ENCODE results near the gene PRKACG.

The PRKACG gene

DNA sequence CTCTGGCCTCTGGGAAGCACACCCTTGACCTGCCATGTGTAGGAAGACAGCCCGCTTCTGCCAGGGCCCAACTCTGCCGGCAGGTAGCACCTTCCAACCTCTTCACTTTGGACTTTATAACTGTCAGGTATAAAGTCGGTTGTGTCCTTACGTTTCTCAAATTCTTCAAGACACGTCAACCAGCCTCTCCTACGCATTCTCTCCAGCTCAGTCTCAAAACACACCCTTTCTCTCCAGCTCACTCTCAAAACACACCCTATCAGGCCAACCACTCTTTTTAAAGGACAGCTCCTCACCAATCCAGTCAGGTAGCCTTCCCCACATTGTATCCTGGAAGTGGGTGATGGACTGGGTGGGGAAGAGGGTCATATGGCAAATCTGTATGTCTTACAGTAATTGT lies 35.2 kb upstream of the PRKACG start:
- TF ChIP-seq, protein P1, sequence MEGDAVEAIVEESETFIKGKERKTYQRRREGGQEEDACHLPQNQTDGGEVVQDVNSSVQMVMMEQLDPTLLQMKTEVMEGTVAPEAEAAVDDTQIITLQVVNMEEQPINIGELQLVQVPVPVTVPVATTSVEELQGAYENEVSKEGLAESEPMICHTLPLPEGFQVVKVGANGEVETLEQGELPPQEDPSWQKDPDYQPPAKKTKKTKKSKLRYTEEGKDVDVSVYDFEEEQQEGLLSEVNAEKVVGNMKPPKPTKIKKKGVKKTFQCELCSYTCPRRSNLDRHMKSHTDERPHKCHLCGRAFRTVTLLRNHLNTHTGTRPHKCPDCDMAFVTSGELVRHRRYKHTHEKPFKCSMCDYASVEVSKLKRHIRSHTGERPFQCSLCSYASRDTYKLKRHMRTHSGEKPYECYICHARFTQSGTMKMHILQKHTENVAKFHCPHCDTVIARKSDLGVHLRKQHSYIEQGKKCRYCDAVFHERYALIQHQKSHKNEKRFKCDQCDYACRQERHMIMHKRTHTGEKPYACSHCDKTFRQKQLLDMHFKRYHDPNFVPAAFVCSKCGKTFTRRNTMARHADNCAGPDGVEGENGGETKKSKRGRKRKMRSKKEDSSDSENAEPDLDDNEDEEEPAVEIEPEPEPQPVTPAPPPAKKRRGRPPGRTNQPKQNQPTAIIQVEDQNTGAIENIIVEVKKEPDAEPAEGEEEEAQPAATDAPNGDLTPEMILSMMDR (IDR thresholded peaks at IDR 0.05; ENCODE audit: borderline replicate concordance, control extremely low read depth, extremely low read depth, insufficient read depth, missing control alignments) = no peak
- in situ Hi-C loops (cut with MboI; ENCODE audit: low sequenced_read_pairs, unreplicated experiment) = no loop called here
- DNase-seq (ENCODE audit: low spot score) = no peak

DNA sequence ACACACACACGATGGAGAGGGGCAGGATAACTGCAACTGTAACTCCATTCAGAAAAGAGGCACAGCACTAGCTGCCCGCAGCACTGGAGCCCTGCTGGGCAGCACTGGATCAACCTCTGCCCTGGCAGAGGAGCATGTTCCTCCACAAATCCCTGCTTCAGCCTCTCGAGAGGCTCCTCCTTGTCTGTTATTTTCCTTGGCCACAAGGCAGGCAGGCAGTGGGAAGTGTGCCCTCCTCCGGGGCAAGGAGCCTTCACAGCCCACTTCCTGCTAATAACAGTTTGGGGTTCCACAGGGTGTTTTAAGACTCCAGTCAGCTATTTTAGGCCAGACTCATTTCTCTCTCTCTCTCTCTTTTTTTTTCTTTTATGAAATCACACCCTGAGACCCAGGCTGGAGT lies 33.5 kb upstream of the PRKACG start:
- no peak for DNase-seq (ENCODE audit: low spot score)
- in situ Hi-C loops (cut with MboI; ENCODE audit: low sequenced_read_pairs, unreplicated experiment) = no loop called here
- TF ChIP-seq, protein P1 (IDR thresholded peaks at IDR 0.05; ENCODE audit: borderline replicate concordance, control extremely low read depth, extremely low read depth, insufficient read depth, missing control alignments) = no peak

DNA sequence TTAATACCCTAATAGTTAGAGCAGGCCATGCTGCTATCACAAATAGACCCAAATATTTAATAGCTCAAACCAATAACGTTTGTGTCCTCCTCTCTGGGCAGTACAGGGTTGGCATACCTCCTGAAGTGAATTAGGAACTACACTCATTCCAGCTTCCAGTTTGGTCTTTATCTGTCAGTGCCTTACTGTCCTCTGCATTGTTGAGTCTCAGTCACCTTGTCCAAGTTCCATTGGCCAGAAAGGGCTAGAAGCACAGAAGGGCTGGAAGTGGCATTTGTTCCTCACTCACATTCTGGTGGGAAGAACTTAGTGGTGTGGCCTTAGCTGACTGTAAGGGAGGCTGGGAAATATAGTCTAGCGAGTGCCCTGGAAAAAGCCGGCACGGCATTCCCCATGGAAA lies 32.8 kb upstream of the PRKACG start:
- in situ Hi-C loops (cut with MboI; ENCODE audit: low sequenced_read_pairs, unreplicated experiment) = no loop called here

DNA sequence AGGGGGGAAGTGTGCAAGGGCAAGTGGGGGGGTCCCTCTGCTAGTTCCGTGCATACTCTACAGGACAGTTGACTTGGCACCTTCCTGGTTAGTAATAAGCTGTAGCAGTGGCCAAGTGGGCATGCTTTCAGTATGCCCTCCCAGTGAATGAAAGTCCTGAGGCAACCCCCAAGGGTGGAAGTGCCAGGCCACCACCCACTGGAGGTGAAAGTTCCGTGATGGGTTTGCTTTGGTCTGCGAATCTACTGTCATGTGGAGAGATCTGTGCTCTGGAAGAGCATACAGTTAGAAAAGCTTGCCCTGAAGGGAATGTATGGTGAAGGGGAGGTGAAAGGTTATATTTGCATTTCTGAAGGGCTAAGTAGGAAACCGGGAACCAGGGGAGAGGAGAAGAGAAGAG lies 31.9 kb upstream of the PRKACG start:
- TF ChIP-seq, protein P1 (IDR thresholded peaks at IDR 0.05; ENCODE audit: borderline replicate concordance, control extremely low read depth, extremely low read depth, insufficient read depth, missing control alignments) = no peak
- DNase-seq (ENCODE audit: low spot score) = no peak
- in situ Hi-C loops (cut with MboI; ENCODE audit: low sequenced_read_pairs, unreplicated experiment) = no loop called here

More for the DNA sequence above, 32.8 kb upstream of the PRKACG start:
- TF ChIP-seq, protein P1 (IDR thresholded peaks at IDR 0.05; ENCODE audit: borderline replicate concordance, control extremely low read depth, extremely low read depth, insufficient read depth, missing control alignments) = no peak
- no peak for DNase-seq (ENCODE audit: low spot score)

DNA sequence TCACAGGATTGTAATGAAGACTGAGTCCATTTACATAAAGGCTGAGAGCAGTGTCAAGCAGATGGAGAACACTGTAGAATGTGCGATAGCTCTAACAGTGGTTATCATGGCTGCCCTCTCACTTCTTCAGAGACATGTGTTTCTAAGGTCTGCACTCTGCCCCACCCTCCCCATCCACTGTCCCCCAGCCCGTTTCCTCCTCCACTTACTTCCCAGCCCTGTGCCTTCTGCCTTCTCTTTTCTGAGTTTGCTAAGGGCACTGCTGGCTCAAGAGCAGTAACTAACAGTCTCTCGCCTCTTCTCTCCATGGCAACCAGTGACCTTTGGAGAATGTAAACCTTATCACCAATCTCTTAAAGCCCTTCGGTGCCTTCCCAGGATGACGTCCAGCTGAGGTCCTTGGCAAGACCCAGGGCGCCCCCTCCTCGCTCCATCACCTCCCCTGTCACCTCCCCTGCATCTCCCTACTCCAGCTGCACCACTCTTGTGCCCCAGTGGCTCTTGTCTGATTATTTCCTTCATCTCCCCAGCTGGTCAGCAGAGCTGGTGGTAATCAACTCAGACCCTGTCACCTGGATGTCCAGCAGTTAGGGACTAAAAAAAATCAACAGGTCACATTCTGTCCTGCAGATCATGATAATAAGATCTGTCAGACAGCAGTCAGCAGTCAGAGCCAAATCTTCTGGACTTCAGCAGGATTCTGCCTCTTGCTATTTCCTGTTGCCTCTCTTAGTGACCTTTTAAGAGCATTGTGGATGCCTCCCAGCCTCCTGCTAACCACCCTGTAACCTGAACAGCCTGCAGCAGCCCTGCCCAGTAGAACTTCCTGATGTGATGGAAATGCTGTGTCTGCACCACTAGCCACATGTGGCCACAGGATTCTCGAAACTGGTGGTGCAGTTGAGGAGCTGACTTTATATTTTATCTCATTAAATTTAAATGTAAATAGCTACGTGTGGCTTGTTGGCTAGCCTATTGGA lies 30.6 kb upstream of the PRKACG start:
- no peak for DNase-seq (ENCODE audit: low spot score)
- in situ Hi-C loops (cut with MboI; ENCODE audit: low sequenced_read_pairs, unreplicated experiment) = no loop called here
- TF ChIP-seq, protein P1 (IDR thresholded peaks at IDR 0.05; ENCODE audit: borderline replicate concordance, control extremely low read depth, extremely low read depth, insufficient read depth, missing control alignments) = no peak

DNA sequence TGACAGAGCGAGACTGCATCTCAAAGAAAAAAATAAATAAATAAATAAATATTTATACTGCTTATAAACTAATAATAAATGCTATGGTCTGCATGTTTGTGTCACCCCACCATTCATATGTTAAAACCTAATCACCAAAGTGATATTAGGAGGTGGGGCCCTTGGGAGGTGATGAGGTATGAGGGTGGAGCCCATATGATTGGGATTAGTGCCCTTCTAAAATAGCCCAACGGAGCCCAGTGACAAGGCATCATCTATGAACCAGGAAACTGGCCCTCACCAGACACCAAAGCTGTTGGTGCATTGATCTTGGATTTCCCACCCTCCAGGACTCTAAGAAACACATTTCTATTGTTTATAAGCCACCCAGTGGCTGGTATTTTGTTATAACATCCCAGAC lies 26.7 kb upstream of the PRKACG start:
- in situ Hi-C loops (cut with MboI; ENCODE audit: low sequenced_read_pairs, unreplicated experiment) = no loop called here
- DNase-seq (ENCODE audit: low spot score) = no peak
- TF ChIP-seq, protein P1 (IDR thresholded peaks at IDR 0.05; ENCODE audit: borderline replicate concordance, control extremely low read depth, extremely low read depth, insufficient read depth, missing control alignments) = no peak
